ENCODE measurements around the gene THSD7B. TPM values are rescaled to one million over a fixed set of nuclear protein-coding genes. Genes with fewer than 3 reads are reported as not detected.

The THSD7B gene
- total RNA-seq, 1 donor from 2014 or later, result 12.0 TPM

DNA sequence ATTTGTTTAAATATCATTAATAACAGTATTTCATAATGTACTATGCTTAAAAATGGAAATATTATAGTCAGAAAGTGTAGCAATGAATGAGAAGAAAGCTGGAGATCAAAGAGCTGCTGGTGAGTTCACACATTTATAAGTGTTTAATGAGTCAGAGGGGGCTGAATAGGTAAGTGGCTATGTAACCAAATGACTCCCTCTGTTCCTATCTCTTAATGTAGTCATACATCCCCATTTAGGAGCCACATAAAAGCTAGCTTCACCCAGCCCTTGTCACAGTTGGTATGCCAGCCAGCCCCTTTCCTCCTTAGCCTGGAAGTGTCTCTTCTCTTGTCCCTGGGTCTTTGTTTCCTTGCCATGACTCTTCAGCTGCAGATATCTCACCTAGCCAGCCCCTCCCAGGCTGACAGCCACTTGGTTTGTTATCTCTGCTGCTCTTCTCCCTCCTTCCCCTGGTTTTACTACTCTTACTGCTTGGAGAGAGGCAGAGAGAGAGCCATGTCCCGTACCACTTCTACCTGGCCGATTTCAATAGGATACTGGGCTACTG, 760.4 kb downstream of the THSD7B start:
- Mint-ChIP-seq H3K27ac (no peak overlapping the region), H3K9me3 (ENCODE audit: low read depth) (no peaks in the 10 kb centered on the region), H3K27me3 (no peaks in the 10 kb centered on the region), H3K36me3 (ENCODE audit: insufficient read depth) (no peaks in the 10 kb centered on the region), H3K4me3 (ENCODE audit: low read depth) (no peak overlapping the region), H3K4me1 (ENCODE audit: low read depth) (peaks cover 30% of the 10 kb centered on the region)
- TF ChIP-seq, protein P1, sequence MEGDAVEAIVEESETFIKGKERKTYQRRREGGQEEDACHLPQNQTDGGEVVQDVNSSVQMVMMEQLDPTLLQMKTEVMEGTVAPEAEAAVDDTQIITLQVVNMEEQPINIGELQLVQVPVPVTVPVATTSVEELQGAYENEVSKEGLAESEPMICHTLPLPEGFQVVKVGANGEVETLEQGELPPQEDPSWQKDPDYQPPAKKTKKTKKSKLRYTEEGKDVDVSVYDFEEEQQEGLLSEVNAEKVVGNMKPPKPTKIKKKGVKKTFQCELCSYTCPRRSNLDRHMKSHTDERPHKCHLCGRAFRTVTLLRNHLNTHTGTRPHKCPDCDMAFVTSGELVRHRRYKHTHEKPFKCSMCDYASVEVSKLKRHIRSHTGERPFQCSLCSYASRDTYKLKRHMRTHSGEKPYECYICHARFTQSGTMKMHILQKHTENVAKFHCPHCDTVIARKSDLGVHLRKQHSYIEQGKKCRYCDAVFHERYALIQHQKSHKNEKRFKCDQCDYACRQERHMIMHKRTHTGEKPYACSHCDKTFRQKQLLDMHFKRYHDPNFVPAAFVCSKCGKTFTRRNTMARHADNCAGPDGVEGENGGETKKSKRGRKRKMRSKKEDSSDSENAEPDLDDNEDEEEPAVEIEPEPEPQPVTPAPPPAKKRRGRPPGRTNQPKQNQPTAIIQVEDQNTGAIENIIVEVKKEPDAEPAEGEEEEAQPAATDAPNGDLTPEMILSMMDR (IDR thresholded peaks at IDR 0.05; ENCODE audit: unreplicated experiment), result no peak
- DNase-seq (ENCODE audit: low spot score, unreplicated experiment), result no peak

DNA sequence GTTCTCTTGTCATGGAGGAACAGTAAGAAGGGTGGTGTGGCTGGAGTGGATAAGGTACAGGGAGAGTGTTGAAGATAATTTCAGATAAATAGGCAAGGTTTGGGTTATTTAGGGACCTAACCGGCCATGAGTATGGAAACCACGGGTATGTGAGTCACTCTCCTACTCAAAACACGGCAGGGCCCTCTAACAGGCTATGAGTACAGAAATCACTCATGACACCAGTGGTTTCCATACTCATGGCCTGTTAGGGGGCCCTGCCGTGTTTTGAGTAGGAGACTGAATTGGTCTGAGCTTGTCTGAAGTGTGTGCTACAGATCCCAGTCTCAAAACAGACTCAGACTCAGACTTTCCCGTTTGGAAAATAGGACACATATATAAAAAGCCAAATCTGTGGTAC, 770.6 kb downstream of the THSD7B start:
- no peak overlapping the region for H3K4me3 Mint-ChIP-seq (ENCODE audit: low read depth)
- H3K36me3 Mint-ChIP-seq (ENCODE audit: insufficient read depth), result no peaks in the 10 kb centered on the region
- peaks cover 11% of the 10 kb centered on the region for H3K4me1 Mint-ChIP-seq (ENCODE audit: low read depth)
- no peaks in the 10 kb centered on the region for H3K27me3 Mint-ChIP-seq
- H3K9me3 Mint-ChIP-seq (ENCODE audit: low read depth), result no peaks in the 10 kb centered on the region
- TF ChIP-seq, protein P1 (IDR thresholded peaks at IDR 0.05; ENCODE audit: unreplicated experiment), result no peak
- no peak overlapping the region for H3K27ac Mint-ChIP-seq
- DNase-seq (ENCODE audit: low spot score, unreplicated experiment), result no peak

DNA sequence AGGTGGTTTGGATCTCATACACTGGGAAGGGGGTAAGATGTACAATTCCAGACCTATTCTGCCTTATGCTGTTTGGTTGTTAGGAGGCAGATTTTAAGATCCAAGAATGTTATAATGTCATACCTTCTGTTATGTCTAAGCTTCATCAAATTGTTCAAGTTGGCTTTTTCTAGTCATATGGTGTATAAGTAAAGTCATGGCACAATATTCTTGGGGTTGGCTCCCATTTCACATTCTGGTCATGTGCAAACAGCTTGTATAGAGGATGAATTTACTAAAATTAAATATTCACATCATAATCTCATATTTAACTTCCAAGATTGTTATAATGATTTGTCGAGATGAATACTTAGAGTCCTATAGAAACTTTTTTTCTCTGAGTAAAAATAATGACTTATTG, 774.0 kb downstream of the THSD7B start:
- Mint-ChIP-seq H3K9me3 (ENCODE audit: low read depth) (no peaks in the 10 kb centered on the region), H3K27me3 (no peaks in the 10 kb centered on the region), H3K4me1 (ENCODE audit: low read depth) (peaks cover 14% of the 10 kb centered on the region), H3K27ac (no peak overlapping the region), H3K36me3 (ENCODE audit: insufficient read depth) (peaks cover 1% of the 10 kb centered on the region), H3K4me3 (ENCODE audit: low read depth) (no peak overlapping the region)
- TF ChIP-seq, protein P1 (IDR thresholded peaks at IDR 0.05; ENCODE audit: unreplicated experiment), result no peak
- no peak for DNase-seq (ENCODE audit: low spot score, unreplicated experiment)

DNA sequence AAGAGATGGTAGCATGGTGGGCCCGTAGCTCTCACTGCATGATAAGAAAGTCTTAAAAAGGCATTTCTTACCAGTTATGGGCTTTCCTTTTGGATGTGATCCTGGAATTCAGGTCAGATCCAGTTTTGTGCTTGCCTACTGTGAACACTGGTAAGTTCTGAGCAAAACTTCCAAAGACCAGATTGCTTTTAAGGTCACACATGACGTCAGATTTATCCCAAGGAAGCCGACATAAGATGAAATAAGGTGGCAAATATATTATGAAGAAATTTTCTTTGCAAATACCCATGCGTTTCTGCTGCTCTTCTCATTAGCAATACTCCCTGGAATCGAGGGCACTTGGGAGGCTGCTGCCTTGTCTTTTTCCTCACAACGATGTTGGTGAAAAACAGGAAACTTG, 782.5 kb downstream of the THSD7B start:
- Mint-ChIP-seq H3K36me3 (ENCODE audit: insufficient read depth) (no peaks in the 10 kb centered on the region), H3K27ac (no peak overlapping the region), H3K4me3 (ENCODE audit: low read depth) (no peak overlapping the region), H3K27me3 (no peaks in the 10 kb centered on the region), H3K4me1 (ENCODE audit: low read depth) (peaks cover 6% of the 10 kb centered on the region), H3K9me3 (ENCODE audit: low read depth) (no peaks in the 10 kb centered on the region)
- TF ChIP-seq, protein P1 (IDR thresholded peaks at IDR 0.05; ENCODE audit: unreplicated experiment), result no peak
- DNase-seq (ENCODE audit: low spot score, unreplicated experiment), result no peak

DNA sequence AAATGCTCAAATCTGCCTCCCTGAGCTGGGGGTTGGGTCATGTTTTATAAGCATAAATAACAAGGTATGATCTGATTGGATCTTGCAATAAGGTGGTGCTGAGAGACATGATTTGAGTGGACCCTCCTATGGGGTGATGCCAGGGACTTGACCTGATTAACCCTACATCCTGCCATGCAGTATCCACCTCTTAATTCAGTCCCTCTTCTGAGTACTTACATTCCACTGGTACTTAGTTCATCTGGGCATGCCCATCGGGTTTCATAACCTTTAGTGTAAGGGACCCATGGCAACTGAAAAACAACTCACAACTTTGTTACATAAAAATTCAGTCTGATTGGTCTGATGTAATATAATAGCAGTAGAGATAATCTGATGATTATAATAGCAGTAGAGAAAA, 801.0 kb downstream of the THSD7B start:
- TF ChIP-seq, protein P1 (IDR thresholded peaks at IDR 0.05; ENCODE audit: unreplicated experiment), result no peak
- Mint-ChIP-seq H3K27ac (no peak overlapping the region), H3K36me3 (ENCODE audit: insufficient read depth) (peaks cover 1% of the 10 kb centered on the region), H3K9me3 (ENCODE audit: low read depth) (no peaks in the 10 kb centered on the region), H3K4me1 (ENCODE audit: low read depth) (no peaks in the 10 kb centered on the region), H3K27me3 (no peaks in the 10 kb centered on the region), H3K4me3 (ENCODE audit: low read depth) (no peak overlapping the region)
- DNase-seq (ENCODE audit: low spot score, unreplicated experiment), result no peak

Data from progenitor cell of endocrine pancreas (in vitro differentiated cells).